CD14-positive monocyte (primary cell): ENCODE measurements around the gene SLCO4C1. TPM values are rescaled to one million over a fixed set of nuclear protein-coding genes. Genes with fewer than 3 reads are reported as not detected.

ENCODE experiments used
- DNase-seq, 3 donors: peaks; one replicate each; pipeline ENCODE4 v3.0.0-alpha.2; 2011 to 2022
- H2AFZ ChIP-seq: 2 replicates; pipeline ENCODE4 v1.6.0; 2012; ENCODE audit warnings: mild to moderate bottlenecking, low read depth, low read length, inconsistent platforms; ENCODE audit not compliant: insufficient read depth, poor library complexity, severe bottlenecking
- H3K27ac ChIP-seq, 2 donors: 1 replicate in 1 of 2; 2 replicates in 1 of 2; pipeline ENCODE4 v1.5.1; 2012 to 2013; ENCODE audit warnings: low read length in 2 of 2, control low read depth in 1 of 2, inconsistent platforms in 1 of 2, low read depth in 1 of 2, mild to moderate bottlenecking in 1 of 2
- H3K27me3 ChIP-seq, 2 donors: one replicate each; pipeline versions ENCODE4 v1.6.0 to v1.6.1; 2011 to 2013; ENCODE audit warnings: low read length in 2 of 2; ENCODE audit not compliant: control insufficient read depth in 2 of 2, insufficient read depth in 2 of 2
- H3K36me3 ChIP-seq, 2 donors: replicated peaks in 1 of 2; 1 replicate in 1 of 2; 2 replicates in 1 of 2; pipeline versions ENCODE4 v1.5.1 to v1.6.1; 2012 to 2013; ENCODE audit warnings: low read length in 2 of 2, control low read depth in 1 of 2, inconsistent platforms in 1 of 2, mild to moderate bottlenecking in 1 of 2; ENCODE audit not compliant: insufficient read depth in 2 of 2, control insufficient read depth in 1 of 2
- H3K4me1 ChIP-seq, 2 donors: 1 replicate in 1 of 2; 2 replicates in 1 of 2; pipeline versions ENCODE4 v1.5.1 to v1.6.1; 2012 to 2013; ENCODE audit warnings: low read length in 2 of 2, control low read depth in 1 of 2, inconsistent platforms in 1 of 2, mild to moderate bottlenecking in 1 of 2, moderate library complexity in 1 of 2; ENCODE audit not compliant: insufficient read depth in 2 of 2, control insufficient read depth in 1 of 2
- H3K4me2 ChIP-seq: replicated peaks from 2 replicates; pipeline ENCODE3; 2012; ENCODE audit warnings: low read length, moderate library complexity, mild to moderate bottlenecking; ENCODE audit not compliant: poor library complexity, severe bottlenecking; ENCODE audit errors: extremely low read depth
- H3K4me3 ChIP-seq, 3 experiments: fragments of 200-600 bp in 1 of 3; sonication (generic) in 1 of 3; replicated peaks in 1 of 3; 1 replicate in 2 of 3; 2 replicates in 1 of 3; pipeline ENCODE4 v1.5.1; 2011 to 2013; ENCODE audit warnings: low read length in 3 of 3, mild to moderate bottlenecking in 3 of 3, control low read depth in 2 of 3, low read depth in 2 of 3, inconsistent platforms in 1 of 3, moderate library complexity in 1 of 3
- H3K79me2 ChIP-seq: 2 replicates; pipeline ENCODE4 v1.6.0; 2012; ENCODE audit warnings: mild to moderate bottlenecking, control low read depth, inconsistent platforms, low read length, moderate library complexity; ENCODE audit not compliant: insufficient read depth
- H3K9ac ChIP-seq: 2 replicates; pipeline ENCODE4 v1.6.0; 2017; ENCODE audit warnings: low read length, mild to moderate bottlenecking; ENCODE audit not compliant: insufficient read depth, poor library complexity, severe bottlenecking
- H3K9me3 ChIP-seq, 2 donors: replicated peaks in 1 of 2; 1 replicate in 1 of 2; 2 replicates in 1 of 2; pipeline versions ENCODE4 v1.5.1 to v1.6.1; 2012 to 2013; ENCODE audit warnings: low read length in 2 of 2, control low read depth in 1 of 2; ENCODE audit not compliant: control insufficient read depth in 1 of 2, insufficient read depth in 1 of 2
- H4K20me1 ChIP-seq: 2 replicates; pipeline ENCODE4 v1.6.0; 2012; ENCODE audit warnings: mild to moderate bottlenecking, low read length, control low read depth, moderate library complexity; ENCODE audit not compliant: insufficient read depth
- H3K27ac Mint-ChIP-seq, 7 donors: one replicate each; pipeline ENCODE4 v1.8.0; 2020; ENCODE audit warnings: mild to moderate bottlenecking in 7 of 7, mixed read lengths in 7 of 7, moderate library complexity in 6 of 7, inconsistent platforms in 2 of 7
- H3K27me3 Mint-ChIP-seq, 3 donors: one replicate each; pipeline ENCODE4 v1.8.0; 2021 to 2022; ENCODE audit warnings: low read depth in 3 of 3, mild to moderate bottlenecking in 3 of 3, mixed read lengths in 3 of 3, moderate library complexity in 3 of 3, inconsistent platforms in 1 of 3
- H3K36me3 Mint-ChIP-seq, 2 donors: one replicate each; pipeline ENCODE4 v1.8.0; 2020; ENCODE audit warnings: mixed read lengths in 2 of 2, inconsistent platforms in 1 of 2, mild to moderate bottlenecking in 1 of 2
- H3K4me1 Mint-ChIP-seq: one replicate; pipeline ENCODE4 v1.8.0; 2020; ENCODE audit warnings: mild to moderate bottlenecking, mixed read lengths
- H3K4me3 Mint-ChIP-seq, 2 donors: one replicate each; pipeline ENCODE4 v1.8.0; 2020; ENCODE audit warnings: mild to moderate bottlenecking in 2 of 2, mixed read lengths in 2 of 2, moderate library complexity in 1 of 2
- H3K9me3 Mint-ChIP-seq, 7 donors: one replicate each; pipeline ENCODE4 v1.8.0; 2020 to 2022; ENCODE audit warnings: mixed read lengths in 7 of 7, mild to moderate bottlenecking in 6 of 7, moderate library complexity in 6 of 7, inconsistent platforms in 2 of 7
- CTCF ChIP-seq: fragments of 200-600 bp; IDR thresholded peaks from one replicate; pipeline ENCODE4 v1.8.0; 2022; ENCODE audit warnings: antibody characterized with exemption, mild to moderate bottlenecking
- WGBS: methylation state at CpG from one replicate; pipeline ENCODE4 v1.1.5; 2013; ENCODE audit warnings: missing lambda C conversion rate; ENCODE audit not compliant: insufficient coverage; 5-methylcytosine and 5-hydroxymethylcytosine counted together
- intact Hi-C, 2 donors: fragments of 100-400 bp; cut with micrococcal nuclease; formaldehyde crosslinking; loops; one replicate each; pipeline versions ENCODE4 v1.15.0 to v1.15.1; 2023
- polyA plus RNA-seq, 3 donors: library from polyadenylated mRNA; depleted of rRNA in 1 of 3; unstranded in 2 of 3; stranded (reverse) in 1 of 3; fragments of 300-500 nt in 2 of 3; fragments of >200 nt in 1 of 3; fragmentation: Illumina TruSeq in 2 of 3; gene quantifications; 1 replicate in 2 of 3; 2 replicates in 1 of 3; pipeline ENCODE4 v1.2.3, GENCODE V29; 2012 to 2021

The SLCO4C1 gene
- polyA plus RNA-seq, 3 donors: 1.8 to 3.9 (median 2.4) TPM

GRCh38 chr5:102295534-102296177 is 428 bp downstream of the SLCO4C1 start:
- peak overlapping the region; percentile 67 for H3K9ac ChIP-seq
- H3K27ac ChIP-seq: peak overlapping the region; percentile 62 to 79
- H3K4me2 ChIP-seq: peak overlapping the region; percentile 99

More at GRCh38 chr5:102295534-102296177, 428 bp downstream of the SLCO4C1 start:
- Mint-ChIP-seq H3K36me3 (peaks cover 7% of the 10 kb centered on the region in 2 donors), H3K9me3 (peaks cover 0 to 5% (median 0%) of the 10 kb centered on the region in 7 donors), H3K4me1 (peaks cover 52% of the 10 kb centered on the region), H3K4me3 (peak overlapping the region; percentile 91 to 97), H3K27ac (peak overlapping the region; percentile 78 to 95 (median 91)), H3K27me3 (peaks cover 0 to 2% (median 1%) of the 10 kb centered on the region in 3 donors)
- H3K4me1 ChIP-seq: peaks cover 37 to 52% of the 10 kb centered on the region in 2 donors
- no peaks in the 10 kb centered on the region for H3K9me3 ChIP-seq
- H3K27me3 ChIP-seq: no peaks in the 10 kb centered on the region
- H3K4me3 ChIP-seq: peak overlapping the region; percentile 61 to 95 (median 91)
- under 1% methylated on average over 24 of the region's 26 CpGs for WGBS
- H3K79me2 ChIP-seq: peaks cover 51% of the 10 kb centered on the region
- H3K36me3 ChIP-seq: peaks cover 0 to 6% of the 10 kb centered on the region in 2 donors
- intact Hi-C loops: loop anchor here in 1 of 2 donors (10.0 kb wide), 1 partner anchor 51 kb away; no protein-coding TSS in a partner anchor
- peak in 1 of 3 donors; percentile 19 for DNase-seq
- no peak for TF ChIP-seq CTCF
- peak overlapping the region; percentile 91 for H2AFZ ChIP-seq
- no peaks in the 10 kb centered on the region for H4K20me1 ChIP-seq
